ENCODE results near the gene SNX9.
"Not testable (repeated sequence)": the region's sequence is repeated elsewhere in the genome, so short reads cannot be mapped to it uniquely, and the experiment has no call there.

The SNX9 gene

DNA sequence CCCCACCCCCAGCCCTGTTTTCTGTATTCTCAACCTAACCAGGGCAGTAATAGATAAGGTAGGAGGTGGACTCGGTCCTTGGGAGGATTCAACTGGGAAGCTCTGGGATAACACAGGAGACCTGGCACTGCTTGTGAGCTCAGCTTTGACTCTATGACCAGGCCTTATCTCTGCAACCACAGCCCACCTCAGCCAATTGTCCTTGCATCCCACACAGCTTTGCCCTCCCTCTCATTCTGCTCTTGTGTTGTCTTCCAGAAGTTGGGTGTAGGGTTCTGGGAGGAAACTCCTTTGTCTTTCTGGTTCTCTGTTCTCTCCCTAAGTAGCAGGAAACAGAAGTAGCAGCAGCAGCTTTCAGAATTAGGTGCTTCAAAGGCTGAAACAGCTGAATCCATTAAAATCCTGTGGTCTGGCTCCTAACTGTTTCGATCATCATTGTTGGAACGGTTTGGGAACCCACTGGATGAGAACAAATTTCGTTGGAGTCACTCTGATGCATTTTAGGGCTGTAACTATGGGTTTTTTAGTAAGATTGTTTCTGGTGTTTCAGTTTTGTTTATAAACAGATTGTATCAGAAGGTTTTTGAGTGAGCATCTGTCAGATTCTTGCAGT, 32.4 kb upstream of the SNX9 start:
- peak overlapping the region; percentile 27 for H3K27ac ChIP-seq
- TF ChIP-seq, protein P1, sequence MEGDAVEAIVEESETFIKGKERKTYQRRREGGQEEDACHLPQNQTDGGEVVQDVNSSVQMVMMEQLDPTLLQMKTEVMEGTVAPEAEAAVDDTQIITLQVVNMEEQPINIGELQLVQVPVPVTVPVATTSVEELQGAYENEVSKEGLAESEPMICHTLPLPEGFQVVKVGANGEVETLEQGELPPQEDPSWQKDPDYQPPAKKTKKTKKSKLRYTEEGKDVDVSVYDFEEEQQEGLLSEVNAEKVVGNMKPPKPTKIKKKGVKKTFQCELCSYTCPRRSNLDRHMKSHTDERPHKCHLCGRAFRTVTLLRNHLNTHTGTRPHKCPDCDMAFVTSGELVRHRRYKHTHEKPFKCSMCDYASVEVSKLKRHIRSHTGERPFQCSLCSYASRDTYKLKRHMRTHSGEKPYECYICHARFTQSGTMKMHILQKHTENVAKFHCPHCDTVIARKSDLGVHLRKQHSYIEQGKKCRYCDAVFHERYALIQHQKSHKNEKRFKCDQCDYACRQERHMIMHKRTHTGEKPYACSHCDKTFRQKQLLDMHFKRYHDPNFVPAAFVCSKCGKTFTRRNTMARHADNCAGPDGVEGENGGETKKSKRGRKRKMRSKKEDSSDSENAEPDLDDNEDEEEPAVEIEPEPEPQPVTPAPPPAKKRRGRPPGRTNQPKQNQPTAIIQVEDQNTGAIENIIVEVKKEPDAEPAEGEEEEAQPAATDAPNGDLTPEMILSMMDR (conservative IDR thresholded peaks at IDR 0.05), result no peak

DNA sequence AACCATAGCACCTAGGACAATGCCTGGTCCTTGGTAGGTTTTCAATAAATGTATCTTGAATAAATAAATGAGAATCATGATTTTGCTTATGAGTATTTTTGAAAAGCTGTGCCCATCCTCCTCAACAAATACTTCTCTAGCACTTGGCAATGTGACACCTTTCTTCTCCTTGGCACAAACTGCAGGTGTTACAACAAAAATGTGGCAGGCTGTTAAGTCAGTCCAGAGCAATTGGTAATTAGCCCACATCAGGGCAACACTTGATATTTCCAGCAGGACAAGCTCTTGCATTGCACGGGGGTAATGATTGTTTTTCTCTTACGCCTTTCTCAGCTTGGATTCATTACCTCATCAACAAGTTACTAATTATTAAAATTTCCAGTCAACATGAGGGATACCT, 31.6 kb upstream of the SNX9 start:
- peak overlapping the region; percentile 27 for H3K27ac ChIP-seq
- TF ChIP-seq, protein P1 (conservative IDR thresholded peaks at IDR 0.05), result no peak

DNA sequence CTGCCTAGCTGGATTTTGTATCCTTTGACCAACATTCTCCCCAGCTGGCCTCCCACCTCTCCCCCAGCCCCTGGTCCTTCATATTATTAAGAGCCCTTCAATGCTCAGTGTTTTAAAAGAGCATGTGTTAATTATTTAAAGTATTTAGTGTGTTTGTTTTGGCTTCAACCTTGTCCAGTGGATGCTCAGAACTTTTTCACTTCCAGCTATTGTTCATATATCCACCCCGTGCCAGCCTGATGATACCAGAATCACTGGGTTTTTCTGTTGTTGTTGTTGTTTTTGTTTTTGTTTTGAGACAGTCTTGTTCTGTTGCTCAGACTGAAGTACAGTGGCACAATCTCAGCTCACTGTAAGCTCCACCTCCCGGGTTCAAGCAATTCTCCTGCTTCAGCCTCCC, 30.4 kb upstream of the SNX9 start:
- H3K27ac ChIP-seq, result no peak overlapping the region
- TF ChIP-seq, protein P1 (conservative IDR thresholded peaks at IDR 0.05), result no peak

DNA sequence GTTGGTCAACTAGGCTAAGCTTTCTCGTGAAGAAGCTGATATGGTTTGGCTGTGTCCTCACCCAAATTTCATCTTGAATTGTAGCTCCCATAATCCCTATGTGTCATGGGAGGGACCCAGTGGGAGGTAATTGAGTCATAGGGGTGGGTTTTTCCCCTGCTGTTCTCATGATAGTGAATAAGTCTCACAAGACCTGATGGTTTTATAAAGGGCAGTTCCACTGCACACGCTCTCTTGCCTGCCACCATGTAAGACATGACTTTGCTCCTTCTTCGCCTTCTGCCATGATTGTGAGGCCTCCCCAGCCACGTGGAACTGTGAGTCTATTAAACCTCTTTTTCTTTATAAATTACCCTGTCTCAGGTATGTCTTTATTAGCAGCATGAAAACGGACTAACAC, 29.0 kb upstream of the SNX9 start:
- not testable (repeated sequence) for H3K27ac ChIP-seq

DNA sequence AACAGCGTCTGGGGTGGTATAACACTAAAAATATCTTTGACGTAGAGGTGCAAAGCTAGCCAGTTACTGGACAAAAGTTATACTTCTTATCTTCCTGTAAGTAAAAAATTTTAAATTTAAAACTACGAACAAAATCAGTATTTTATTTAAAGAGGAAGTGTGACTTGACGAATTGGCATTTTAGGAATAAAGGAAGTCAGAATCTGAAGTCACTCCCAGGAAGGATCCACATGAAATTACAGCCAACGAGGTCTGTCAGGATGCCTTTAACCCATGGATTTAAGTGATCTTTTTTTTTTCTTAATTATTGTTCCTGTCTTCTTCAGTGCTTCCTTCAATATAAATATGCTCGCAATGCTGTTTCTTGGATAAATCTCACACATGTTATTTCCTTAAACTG, 27.2 kb upstream of the SNX9 start:
- TF ChIP-seq, protein P1 (conservative IDR thresholded peaks at IDR 0.05), result no peak
- H3K27ac ChIP-seq, result no peak overlapping the region

DNA sequence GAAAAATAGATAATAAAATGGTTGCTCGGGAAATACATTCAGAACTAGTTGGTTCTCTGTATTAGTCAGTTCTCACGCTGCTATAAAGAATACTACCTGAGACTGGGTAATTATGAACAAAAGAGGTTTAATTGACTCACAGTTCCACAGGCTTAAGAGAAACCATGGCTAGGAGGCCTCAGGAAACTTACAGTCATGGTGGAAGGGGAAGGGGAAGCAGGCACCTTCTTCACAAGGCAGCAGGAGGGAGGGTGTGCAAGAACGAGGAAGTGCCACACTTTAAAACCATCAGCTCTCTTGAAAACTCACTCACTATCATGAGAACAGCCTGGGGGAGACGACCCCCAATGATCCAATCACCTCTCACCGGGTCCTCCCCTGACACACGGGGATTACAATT, 24.2 kb upstream of the SNX9 start:
- no peak overlapping the region for H3K27ac ChIP-seq
- TF ChIP-seq, protein P1 (conservative IDR thresholded peaks at IDR 0.05), result no peak

DNA sequence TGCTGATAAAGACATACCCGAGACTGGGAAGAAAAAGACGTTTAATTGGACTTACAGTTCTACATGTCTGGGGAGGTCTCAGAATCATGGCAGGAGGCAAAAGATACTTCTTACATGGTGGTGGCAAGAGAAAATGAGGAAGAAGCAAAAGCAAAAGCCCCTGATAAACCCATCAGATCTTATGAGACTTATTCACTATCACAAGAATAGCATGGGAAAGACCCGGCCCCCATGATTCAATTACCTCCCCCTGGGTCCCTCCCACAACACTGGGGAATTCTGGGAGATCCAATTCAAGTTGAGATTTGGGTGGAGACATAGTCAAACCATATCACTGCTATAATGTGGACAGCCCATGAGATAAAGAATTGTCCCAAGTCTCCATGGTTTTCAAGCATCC, 23.5 kb upstream of the SNX9 start:
- not testable (repeated sequence) for H3K27ac ChIP-seq

DNA sequence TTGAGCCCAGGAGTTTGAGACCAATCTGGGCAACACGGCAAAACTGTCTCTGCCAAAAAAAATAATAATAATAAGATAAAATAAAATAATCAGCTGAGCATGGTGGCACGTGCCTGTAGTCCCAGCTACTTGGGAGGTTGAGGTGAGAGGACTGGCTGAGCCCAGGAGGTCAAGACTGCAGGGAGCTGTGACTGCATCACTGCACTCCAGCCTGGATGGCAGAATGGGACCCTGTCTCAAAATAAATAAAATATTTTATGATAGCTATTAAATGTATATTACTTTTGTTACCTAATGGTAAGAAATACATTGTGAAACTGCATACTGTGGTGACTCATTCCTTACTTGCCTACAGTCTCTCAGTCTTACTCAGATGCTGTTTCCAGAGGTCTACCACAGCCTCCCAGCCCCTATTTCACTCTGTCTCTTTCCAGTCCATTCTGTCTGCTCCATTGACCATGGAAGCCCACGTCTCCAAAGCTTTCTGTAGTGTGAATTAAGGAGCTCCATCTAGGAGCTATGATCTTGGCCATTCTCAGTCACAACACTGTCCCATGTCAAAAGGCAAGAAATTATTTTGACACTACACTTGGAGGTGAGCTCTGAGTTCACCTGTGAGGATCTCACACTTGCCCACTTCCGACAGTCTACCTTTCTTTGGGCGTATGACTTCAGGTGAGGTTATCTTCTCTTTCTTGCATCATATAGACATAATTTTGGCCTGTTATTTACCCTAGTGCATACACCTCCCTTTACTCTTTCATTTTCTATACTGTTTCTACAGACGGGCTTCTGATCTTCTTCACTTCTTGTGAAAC, 22.4 kb upstream of the SNX9 start:
- no peak overlapping the region for H3K27ac ChIP-seq
- TF ChIP-seq, protein P1 (conservative IDR thresholded peaks at IDR 0.05), result no peak

Measured in VCaP (cell line).